GM18870 (cell line): ENCODE data around the gene CENPK.
"Not testable (repeated sequence)": the region's sequence is repeated elsewhere in the genome, so short reads cannot be mapped to it uniquely, and the experiment has no call there.

ENCODE experiments used
- ATAC-seq: cut with Tn5 transposase; IDR thresholded peaks from one replicate; pipeline ENCODE4 v1.9.1; 2021; ENCODE audit warnings: moderate library complexity; ENCODE audit not compliant: unreplicated experiment

The CENPK gene

GRCh38 chr5:65508978-65509377 lies 54.0 kb downstream of the CENPK start:
- no peak for ATAC-seq

GRCh38 chr5:65506961-65507360 lies 56.0 kb downstream of the CENPK start:
- no peak for ATAC-seq

DNA sequence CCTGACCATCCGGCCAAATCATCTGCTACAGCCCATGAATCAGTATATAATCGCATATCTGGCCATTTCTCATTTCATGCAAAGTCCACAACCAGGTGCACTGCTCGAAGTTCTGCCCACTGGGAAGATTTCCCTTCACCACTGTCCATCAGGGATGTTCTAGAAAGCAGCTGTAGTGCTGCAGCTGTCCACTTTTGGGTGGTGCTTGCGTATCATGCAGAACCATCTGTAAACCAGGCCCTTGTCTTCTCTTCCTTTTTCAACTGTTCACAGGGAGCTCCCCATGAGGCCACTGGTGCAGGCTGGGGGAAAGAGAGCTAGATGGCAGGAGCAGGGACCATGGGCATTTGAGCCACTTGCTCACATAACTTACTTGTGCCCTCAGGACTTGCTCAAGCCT lies 73.8 kb downstream of the CENPK start:
- no peak for ATAC-seq

DNA sequence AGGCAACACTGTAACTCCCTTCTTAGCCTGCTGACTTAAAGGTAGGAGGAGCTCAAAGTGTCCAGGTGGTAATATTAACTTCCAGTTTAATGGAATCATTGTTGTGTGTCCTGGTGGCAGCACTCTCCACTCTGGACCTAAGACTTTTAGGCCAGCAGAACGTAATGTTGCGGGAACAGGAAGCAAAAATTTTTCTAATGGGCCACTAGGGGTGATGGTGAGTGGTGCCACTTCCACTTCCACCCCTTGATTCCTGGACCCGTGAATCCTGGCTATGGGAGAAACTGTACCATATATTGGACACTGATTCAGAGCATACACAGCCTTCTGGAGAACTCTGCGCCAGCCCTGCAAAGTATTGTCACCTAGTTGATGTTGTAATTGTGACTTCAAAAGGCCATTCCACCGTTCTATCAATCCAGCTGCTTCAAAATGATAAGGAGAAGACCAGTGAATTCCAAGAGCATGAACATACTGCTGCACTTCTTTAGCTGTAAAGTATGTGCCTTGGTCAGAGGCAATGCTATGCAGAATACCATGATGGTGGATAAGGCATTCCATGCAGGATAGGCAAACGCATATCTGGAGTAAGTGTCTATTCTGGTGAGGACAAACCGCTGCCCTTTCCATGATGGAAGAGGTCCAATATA lies 74.8 kb downstream of the CENPK start:
- ATAC-seq = not testable (repeated sequence)

- not testable (repeated sequence) for ATAC-seq
These were observed 76.2 kb downstream of the CENPK start for GRCh38 chr5:65486803-65487202.

DNA sequence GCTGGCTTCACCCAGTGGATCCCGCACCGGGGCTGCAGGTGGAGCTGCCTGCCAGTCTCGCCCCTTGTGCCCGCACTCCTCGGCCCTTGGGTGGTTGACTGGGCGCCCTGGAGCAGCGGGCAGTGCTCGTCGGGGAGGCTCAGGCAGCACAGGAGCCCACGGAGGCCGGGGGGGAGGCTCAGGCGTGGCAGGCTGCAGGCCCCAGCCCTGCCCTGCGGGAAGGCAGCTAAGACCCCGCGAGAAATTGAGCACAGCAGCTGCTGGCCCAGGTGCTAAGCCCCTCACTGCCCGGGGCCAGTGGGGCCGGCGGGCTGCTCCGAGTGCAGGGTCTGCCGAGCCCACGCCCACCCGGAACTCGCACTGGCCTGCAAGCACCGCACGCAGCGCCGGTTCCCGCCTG lies 77.6 kb downstream of the CENPK start:
- ATAC-seq = no peak

DNA sequence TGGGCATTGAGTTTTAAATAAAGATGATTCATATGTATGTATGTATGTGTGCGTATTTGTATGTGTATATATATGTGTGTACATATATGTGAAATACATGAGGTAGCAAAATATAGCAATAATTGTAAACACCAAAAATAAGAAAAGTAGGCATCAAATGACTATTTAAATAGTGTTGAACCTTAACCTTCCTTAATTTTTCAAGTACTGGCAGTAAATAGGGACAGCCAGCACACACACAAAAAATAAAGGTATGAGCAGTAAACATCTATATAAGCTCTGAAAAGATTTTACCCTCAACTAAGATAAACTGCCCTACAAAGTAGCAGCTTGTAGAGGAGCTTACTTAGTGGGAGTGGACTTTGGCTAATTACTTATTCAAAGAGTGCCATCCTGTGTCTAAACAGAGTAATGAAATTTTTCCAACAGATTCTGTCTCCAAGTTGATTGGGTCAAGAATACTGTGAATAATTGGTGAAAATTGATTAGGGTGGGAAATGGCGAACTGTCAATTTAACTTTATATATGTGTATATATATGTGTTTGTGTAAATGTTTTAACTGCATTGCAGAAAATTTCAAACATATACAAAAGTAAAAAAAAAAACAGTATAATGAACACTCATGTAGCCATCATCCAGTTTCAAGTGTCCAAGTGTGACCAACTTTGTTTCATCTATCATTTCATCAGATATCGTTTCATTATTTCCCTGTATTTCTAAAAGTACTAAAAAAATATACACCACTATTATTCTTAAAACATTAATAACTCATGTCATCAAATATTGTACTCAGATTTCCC lies 79.2 kb downstream of the CENPK start:
- ATAC-seq = peak; percentile 49

DNA sequence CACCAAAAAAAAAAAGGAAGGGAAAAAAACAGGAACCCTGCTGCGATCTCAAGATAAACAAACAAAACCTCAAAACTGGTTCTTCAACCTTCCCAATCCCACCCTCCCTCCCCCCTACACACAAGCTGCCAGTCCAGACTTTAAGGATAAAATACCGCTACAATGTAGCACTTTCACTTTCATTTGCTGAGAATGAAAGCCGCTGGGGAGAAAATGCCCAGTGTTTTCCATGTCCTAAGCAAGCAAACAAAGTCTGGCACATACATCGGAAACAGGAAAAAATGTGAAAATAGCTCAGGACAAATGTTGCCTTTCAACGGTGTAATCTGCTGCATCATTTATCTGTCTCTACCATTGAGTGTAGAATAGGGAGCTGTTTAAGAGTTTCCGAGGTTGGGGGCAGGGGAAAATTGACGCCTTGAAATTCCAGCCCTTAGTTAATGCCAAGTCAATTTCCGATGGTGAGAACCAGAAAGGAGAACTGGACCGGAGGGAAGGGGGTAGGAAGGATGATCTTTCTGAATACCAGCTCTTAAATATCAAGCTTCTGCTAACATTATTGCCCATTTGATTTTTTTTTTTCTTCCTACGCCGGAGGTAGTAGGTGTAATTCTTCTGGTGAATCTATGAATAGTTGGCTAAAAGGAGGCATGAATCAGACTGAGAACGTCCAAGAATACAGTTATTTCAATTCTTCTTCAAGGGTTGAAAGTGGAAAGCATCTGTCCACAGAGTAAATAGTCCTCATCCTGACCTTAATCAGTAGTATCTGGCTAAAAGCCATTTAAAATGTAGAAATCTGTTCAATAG lies 80.0 kb downstream of the CENPK start:
- peak; percentile 17 for ATAC-seq

GRCh38 chr5:65482296-65482735 lies 80.7 kb downstream of the CENPK start:
- ATAC-seq = no peak

DNA sequence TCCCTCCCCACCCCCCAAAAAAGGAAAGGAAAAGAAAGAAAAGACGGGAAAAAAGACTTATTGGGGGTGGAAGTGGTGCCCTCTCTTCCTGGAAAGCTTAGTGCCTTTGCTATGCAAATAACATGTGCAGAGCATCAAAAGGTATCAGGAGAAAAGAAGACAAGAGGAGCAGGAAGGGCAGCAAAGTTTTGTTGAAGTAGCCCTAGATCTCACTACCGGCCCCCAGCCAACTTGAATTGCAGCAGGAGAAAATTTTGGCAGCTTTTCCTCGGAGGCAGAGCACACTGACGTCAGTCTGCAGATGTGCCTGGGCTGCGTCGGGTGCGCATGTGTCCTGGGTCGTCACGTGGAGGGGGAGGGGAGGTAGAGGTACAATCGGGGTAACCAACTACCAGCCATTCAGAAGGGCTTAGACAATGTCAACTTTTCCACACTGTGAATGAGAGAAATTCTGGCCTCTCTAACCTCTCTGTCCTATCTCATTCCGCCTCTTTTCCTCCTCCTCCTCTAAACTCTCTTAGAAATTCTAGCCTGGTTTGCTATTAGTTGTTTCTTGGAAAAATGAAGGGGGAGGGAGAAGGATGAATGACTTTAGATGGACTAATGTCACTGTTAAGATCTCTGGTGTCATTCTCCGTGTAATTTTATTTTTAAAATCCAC lies 81.2 kb downstream of the CENPK start, which contains the start of gene ADAMTS6:
ADAMTS6 (minus strand) TSS at position 286 of the 661 bp plus-strand sequence. CDS start 8,247 bp downstream, outside the sequence.
- peak; percentile 60 for ATAC-seq

DNA sequence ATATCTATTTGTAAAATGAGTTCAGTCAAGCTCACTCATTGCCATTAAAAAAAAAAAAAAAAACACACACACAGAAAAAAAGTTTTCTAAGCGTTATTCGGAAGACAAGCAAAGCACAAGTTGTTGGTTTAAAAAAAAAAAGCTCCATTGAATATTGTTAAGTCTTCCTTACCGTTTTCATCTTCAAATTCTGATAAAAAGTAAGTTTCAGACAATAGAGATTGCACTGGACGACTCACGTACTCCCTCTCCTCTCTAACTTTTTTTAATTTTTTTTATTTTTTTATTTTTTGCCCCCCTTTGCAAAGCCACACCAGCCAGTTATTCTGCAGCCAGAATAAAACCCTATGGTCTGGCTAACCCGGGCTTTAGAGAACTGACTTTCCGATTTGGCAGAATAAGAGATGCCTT lies 81.8 kb downstream of the CENPK start:
- no peak for ATAC-seq

GRCh38 chr5:65480306-65480865 lies 82.6 kb downstream of the CENPK start:
- no peak for ATAC-seq

GRCh38 chr5:65479527-65479926 lies 83.4 kb downstream of the CENPK start:
- ATAC-seq = no peak

DNA sequence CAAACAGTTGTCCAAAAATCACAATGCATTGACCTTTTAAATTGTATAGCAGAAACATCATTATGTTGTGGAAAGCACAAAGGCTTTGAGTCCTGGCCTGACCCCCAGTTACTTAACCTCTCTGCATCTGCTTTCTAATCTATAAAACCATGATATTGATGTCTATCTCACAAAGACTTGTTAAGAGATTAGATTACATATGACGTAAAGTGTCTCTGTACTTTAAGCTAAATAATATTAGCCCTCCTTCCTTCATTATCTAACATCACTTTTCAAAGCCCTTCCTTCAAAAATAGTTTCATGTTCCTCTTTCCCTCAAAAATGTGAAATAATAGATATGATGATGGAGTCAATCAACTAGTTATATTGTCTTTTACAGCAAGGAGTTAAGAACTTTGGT lies 84.6 kb downstream of the CENPK start:
- no peak for ATAC-seq

DNA sequence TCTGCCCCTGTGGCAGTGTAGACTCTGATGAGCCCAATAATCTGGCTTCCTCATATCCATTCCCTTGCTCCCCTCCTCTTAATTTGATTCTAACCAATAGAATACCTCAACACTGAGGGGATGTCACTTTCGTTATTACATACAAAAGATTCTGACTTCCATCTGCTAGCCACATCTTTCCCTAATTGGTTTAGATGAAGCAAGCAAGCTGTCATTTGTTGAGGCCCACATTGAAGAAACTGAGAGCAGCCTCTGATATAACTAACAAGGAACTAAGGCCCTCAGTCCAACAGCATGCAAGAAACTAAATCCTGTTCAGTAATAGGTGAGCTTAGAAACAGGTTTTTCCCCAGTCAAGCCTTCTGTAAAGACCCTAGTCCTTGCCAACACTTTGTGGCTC lies 87.1 kb downstream of the CENPK start:
- ATAC-seq = no peak

GRCh38 chr5:65475336-65475735 lies 87.6 kb downstream of the CENPK start:
- ATAC-seq = no peak

DNA sequence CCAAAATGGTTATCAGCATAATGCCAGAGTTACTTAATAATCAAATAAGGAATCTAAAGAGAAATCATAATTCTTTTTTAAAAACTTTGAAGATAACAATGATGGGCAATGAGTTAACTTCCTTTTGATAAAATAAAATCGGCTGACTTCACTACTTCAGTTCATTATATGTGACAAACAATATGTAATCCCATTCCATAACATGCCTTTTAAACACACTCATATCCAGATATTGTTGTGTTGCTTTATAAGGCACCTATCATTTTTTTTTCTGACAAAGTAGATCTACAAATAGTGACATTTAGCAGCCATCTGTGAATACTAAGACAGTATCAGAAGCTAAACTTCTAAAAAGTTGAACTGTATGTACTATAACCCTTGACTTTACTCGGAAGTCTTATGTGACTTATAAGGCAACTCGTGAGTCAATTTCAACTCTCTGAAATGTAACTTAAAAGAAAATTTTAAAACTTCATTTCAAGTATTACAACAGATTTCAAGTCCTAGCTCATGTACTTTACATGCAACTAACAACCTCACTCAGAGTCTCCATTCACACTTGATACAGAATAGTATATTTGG lies 88.7 kb downstream of the CENPK start:
- ATAC-seq = no peak

GRCh38 chr5:65468633-65469032 lies 94.3 kb downstream of the CENPK start:
- ATAC-seq = no peak
